ENCODE measurements around the gene DTWD2.
"Not testable (repeated sequence)": the region's sequence is repeated elsewhere in the genome, so short reads cannot be mapped to it uniquely, and the experiment has no call there.

Gene DTWD2

DNA sequence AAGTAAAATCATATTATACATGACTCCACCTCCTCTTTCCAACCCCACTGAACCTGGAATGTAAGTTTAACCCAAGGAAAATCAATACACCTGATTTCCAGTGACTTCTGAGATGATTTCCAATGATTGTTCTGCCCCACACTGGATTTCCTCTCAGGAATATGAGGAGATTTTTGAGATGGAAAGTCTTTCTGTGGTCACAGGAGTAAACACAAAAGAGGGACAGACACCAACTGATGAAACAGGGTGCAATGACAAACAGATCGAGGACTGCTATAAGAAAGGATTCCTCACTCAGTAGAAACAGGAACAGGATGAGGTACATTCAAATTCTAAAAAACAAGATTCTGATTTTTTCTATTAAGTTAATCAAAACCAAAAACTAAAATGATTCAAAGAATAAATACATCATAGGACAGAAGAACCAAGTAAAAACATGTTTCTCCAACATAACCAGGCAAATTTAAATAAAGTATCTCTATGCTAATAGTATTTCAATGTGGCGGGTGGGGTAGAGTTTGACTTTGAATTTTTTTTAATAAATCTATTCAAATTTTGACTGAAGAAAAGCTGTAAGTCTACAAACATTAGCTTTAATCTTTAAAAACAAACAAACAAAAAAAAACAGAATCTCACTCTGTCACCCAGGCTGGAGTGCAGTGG, 42.1 kb downstream of the DTWD2 start:
- DNase-seq: no peak

DNA sequence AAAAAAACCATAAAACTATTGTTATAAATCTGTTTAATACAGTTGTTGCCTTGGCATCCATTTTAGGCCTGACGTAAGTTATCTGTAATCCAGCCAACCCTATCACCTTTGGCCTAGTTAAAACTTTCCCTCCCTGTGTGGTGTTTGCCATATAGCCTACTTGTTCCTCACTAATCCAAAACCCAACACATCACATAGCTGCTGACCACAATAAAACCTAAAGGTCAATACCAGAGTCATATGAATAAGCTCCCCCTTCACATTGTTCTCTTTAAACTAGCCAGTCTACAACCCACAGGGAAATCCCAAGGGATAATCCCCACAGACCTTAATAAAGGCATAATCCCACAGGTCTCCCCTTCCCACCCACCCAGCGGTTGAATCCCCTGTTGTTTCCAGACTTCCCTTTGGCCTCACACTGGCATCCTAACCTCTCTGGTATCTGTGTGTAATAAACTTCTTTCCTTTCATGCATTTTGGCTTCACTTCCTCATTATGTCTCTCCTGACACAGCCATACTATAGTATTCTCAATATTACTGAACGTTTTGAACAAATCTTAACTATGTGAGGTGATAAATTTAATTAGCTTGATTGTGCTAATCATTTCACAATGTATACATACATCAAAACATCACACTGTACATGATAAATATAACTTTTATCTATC, 50.8 kb downstream of the DTWD2 start:
- DNase-seq: no peak

DNA sequence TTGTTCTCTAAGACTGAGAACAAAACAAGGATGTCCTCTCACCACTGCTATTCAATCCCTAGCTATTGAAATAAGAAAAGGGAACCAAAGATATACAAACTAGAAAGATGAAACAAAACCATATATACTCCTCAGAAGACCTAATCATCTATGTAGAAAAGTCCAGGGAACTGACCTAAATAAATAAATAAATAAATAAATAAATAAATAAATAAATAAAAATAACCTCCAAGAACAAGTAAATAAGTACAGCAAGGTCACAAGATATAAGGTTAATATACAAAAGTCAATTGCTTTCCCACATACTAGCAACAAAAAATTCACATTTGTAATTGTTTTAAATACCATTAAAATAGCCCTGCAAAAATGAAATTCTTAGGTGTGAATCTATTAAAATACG, 54.6 kb downstream of the DTWD2 start:
- no peak for DNase-seq

DNA sequence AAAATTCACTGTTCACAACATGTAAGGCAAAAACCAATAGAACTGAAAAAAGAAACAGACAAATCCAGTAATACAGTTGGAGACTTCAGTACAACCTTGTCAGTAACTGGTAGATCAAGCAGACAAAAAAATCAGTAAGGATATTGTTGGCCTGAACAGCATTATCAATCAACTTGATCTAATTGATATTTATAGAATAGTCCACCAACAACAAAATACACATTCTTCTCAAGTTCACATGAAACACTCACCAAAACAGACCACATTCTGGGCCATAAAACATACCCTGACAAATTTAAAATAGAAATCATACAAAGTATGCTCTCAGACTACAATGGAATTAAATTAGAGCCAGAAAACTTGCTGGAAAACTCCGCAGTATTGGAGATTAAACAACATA, 56.8 kb downstream of the DTWD2 start:
- DNase-seq: no peak

DNA sequence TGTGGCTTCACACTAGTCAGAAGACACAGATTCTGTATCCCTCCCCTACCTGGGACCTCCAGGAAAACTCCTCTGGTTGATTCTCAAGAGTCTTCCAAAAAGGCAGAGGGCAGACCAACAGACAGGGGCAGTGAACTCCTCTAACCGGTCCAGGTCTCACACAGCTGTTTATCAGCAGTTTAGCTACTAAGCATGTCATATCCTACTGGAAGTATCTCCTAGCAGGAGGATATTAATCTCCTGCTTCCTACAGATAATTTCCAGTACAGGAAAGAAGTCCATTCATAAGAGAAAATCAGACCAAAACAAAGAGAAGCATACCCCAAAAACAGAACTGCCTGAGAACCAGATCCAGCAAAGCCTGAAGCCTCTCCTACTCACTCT, 64.3 kb downstream of the DTWD2 start:
- DNase-seq: no peak

DNA sequence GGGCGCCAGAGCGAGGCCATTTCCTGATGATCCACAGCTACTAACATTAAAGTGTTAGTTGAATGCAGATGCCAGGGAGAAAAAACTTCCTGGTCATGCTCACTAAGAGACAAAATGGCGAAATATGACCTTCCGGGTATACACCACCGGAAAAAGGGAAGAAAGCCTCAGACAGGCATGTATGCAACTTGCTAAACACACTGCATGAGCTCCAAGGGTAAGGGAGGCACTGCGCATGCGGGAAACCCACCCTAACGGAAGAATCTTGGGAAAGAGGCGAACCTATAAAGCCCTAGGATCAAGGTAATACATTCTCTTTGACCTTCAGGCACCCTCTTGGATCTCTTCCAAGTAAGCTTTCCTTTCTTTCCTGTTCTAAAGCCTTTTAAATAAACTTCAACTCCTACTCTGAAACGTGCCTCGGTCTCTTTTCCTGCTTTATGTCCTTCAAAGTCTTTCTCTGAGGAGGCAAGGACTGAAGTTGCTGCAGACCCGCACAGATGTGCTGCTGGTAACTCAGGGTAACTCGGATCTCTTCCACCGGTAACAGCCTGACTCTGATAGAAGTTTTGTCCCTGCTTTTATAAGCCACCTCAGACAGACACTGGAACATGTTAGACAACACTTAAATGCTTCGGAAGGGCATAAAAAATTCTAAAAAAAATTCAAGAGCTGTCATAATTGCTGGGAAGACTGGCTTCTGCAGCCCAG, 64.9 kb downstream of the DTWD2 start:
- no peak for DNase-seq

DNA sequence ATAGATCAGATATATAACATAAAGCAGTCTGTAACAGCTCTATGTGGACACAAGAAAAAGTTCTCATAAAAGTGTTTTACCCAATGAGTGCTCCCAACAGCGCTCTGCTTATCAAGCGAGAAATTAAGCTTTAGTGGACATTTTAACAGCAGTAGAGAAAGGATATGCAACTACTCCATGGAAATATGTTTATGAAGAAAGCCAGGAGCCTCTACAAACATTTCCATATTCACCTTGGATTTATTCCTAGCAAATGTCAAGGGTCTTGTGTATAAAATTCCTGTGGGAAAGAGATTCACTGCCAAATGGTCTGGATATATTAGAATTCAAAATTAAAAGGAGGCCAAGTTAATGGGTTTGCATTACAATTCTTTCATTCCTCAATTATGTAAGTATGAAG, 66.5 kb downstream of the DTWD2 start:
- DNase-seq: no peak

DNA sequence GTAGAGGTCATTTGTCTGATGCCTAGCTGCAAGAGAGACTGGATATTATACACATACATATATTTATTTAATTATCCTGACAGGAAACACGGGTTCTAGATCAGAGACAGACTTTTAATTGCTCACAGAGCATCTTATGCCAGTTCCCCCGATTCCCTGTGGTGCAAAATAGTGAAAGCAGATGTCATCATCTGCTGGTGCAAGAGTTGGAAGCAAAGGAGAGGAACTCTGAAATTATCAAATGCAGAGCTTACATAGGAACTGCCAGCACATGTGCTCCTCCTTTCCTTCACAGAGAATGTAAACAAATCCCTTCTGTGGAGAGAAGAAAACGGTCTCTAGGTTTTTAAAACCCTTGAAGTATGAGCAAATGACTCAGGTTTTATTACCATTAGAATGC, 69.3 kb downstream of the DTWD2 start:
- DNase-seq: no peak

DNA sequence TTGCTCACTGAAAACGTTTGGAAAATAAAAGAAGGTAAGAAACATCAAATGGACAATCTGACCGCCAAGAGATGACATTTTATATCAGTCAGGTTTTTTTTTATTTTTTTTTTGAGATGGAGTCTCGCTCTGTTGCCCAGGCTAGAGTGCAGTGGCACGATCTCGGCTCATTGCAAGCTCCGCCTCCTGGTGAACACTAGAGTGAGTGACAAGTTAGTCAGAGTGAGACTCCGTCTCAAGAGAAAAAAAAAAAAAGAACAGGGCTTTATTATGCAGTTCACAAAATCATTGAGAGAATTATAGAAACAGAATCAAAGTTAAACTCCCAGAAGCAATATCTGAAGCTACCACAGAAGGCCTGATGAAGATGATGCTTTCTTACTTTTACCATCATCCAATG, 70.1 kb downstream of the DTWD2 start:
- no peak for DNase-seq

DNA sequence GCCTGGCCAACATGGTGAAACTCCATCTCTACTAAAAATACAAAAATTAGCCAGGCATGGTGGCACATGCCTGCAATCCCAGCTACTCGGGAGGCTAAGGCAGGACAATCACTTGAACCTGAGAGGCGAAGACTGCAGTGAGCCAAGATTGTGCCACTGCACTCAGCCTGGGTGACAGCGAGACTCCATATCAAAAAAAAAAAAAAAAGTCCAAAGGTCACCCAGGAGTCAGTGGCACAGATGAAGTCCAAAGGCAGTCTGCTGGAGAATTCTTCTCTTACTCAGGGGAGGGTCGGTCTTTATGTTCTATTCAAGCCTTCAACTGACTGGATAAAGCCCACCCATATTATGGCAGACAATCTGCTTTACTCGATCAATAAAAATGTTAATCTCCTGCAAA, 80.8 kb downstream of the DTWD2 start:
- not testable (repeated sequence) for DNase-seq

DNA sequence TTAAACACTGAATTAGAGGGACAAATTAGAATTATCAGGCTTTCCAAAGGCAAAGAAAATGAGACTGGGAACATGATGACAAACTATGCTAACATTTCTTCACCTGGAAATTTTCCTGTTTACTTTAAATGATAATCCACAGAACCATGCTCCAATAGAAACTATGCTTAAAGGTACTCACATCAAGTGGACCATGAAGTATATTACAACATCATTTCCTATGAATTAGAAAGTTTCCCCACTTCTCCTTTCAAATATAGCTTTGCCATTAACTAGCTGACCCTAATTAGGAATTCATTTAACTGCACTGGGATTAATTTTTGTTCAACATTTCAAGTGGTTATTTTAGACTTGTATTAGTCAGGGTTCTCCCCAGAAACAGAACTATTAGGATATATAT, 81.4 kb downstream of the DTWD2 start:
- DNase-seq: no peak

DNA sequence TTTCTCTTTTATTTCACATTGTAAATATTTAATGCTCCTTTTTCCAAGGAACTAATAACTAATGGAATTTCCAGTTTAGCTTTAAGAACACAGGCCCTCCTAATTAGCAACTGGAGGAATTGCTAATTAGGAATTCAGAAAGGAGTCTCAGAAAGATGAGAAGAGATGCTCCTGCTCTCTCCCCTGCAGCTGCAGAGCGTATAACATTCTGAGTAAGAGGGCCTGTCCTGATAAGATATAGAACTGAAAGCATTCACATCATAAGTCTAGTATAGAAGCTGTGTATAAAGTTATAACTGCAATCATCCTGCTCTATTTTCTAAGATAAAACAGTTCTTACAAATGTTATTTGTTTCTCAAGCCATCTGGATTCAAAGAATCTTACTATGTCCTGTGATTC, 83.2 kb downstream of the DTWD2 start:
- no peak for DNase-seq

DNA sequence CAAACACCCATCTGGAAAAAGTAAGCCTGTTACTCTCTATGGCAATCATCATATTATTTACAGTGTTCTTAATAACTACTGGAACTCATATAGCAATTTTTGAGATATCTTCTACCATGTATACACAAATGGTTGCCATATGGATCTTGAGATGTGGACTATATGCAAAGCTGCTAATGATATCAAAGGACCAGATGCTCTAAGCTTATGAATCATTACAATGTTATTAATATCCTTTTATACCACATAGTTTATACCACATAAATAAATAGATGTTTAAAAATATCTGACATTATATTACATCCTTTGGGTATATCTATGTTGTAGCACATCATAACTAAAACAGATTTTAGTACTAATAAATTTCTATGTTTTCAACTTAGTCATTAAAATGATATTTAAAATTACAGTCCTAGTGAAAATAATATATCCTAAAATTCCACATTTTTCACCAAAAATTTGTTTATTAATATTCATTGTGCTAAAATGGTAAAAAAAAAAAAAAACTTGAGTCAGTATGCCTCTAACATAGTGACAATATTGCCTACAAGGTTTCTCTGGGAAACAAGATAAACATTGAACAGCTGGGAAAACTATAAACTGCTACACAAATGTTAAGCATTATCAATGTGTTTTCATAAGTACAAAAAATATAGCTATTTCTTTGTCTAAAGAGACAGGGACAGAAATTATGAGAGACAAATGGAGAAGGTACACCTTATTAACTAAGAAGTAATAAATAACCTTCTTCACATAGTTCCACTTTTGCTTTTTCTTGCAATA, 85.5 kb downstream of the DTWD2 start:
- DNase-seq: no peak

DNA sequence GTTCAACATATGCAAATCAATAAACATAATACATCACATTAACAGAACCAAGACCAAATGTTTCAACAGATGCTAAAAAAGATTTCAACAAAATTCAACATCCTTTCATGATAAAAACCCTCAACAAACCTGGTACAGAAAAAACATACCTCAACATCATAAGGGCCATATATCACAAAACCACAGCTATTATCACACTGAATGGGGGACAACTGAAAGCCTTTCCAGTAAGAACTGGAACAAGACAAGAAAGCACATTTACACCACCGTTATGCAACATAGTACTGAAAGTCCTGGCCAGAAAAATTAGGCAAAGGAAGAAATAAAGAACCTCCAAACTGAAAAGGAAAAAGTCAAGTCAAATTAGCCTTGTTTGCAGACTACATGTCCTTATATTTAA, 93.6 kb downstream of the DTWD2 start:
- DNase-seq: no peak

DNA sequence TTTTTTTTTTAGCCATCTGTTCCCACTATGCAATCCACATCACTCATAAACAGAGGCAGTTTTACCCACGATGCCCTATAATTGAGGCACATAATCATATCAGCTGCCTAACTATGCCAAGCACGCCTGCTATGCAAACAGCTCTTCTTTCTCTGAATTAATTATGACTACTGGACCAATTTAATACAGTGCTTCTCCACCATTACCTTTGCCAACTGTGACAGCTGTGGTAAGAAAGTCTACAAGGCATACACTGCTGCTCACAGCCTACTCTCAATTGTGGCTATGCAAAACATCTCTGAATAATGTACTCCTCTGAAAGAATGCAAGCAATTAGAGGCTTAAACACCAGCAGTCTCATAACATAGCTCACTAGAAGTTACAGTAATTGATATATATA, 97.1 kb downstream of the DTWD2 start:
- no peak for DNase-seq

DNA sequence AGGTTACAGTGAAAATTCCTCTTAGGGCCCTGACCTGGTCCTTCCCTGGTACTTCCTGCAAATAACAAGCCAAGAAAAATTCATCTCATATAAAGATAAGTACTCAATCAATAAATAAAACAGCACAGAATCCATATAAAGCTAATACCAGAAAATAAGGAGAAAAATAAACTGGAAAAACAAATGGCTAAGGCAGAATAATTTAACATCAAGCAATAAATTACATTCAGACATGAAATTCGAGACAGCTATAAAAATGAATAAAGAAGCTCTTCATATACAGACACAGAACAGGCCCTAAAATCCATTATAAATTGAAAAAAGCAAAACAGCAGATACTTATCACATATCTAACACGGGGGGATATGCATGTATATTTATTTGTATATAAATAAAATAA, 99.2 kb downstream of the DTWD2 start:
- DNase-seq: no peak

DNA sequence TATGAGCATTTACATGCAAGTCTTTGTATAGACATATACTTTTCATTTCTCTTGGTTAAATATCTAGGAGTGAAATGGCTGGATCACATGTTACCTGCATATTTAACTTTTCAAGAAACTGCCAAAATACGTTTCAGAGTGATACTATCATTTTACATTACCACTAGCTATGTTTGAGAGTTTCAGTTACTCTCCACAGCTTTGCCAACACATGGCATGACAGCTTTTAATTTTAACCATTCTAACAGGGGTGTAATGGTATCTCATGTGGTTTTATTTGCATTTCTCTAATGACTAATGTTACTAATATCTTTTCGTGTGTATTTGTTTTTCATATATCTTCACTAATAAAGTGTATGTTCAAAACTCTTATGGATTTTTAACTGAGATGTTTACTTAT, 99.8 kb downstream of the DTWD2 start:
- no peak for DNase-seq

DNA sequence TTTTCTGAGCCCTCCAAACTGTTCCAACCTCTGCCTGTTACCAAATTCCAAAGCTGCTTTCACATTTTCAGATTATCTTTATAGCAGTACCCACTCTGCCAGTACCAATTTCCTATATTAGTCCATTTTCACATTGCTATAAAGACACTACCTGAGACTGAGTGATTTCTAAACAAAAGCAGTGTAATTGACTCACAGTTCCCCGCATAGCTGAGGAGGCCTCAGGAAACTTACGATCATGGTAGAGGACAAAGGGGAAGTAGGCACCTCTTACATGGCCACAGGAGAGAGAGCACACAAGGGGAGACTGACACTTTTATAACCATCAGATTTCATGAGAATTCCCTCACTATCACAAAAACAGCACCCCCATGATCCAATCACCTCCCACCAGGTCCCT, 105.0 kb downstream of the DTWD2 start:
- DNase-seq: no peak

DNA sequence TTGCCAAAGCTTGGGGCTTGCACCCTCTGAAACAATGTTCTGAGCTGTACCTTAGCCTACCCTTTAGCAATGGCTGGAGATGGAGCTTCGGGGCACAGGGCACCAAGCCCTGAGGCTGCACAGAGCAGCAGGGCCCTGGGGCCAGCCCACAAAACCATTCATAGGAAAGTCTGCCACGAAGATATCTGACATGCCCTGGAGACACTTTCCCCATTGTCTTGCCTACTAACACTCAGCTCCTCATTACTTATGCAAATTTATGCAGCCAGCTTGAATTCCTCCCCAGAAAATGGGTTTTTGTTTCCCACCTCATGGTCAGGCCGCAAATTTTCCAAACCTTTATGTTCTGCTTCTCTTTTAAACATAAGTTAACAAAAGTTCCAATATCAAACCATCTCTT, 105.7 kb downstream of the DTWD2 start:
- DNase-seq: no peak

DNA sequence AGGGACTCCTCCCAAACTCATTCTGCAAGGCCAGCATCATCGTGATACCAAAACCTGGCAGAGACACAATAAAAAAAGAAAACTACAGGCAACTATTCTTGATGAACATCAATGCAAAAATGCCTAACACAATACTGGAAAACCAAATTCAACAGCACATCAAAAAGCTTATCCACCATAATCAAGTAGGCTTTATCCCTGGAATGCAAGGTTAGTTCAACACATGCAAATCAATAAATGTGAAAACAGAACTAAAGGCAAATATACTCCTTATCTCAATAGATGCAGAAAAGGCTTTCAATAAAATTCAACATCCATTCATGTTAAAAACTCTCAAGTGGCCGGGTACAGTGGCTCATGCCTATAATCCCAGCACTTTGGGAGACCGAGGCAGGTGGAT, 111.5 kb downstream of the DTWD2 start:
- not testable (repeated sequence) for DNase-seq

DNA sequence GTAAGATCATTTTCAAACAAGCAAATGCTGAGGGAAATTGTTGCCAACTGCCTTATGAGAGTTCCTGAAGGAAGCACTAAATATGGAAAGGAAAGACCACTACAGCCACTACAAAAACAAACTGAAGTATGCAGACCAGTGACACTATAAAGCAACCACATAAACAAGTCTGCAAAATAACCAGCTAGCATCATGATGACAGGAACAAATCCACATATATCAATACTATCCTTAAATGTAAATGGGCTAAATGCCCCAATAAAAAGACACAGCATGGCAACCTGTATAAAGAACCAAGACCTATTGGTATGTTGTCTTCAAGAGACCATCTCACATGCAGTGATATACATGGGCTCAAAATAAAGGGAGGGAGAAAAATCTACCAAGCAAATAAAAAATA, 113.2 kb downstream of the DTWD2 start:
- no peak for DNase-seq

DNA sequence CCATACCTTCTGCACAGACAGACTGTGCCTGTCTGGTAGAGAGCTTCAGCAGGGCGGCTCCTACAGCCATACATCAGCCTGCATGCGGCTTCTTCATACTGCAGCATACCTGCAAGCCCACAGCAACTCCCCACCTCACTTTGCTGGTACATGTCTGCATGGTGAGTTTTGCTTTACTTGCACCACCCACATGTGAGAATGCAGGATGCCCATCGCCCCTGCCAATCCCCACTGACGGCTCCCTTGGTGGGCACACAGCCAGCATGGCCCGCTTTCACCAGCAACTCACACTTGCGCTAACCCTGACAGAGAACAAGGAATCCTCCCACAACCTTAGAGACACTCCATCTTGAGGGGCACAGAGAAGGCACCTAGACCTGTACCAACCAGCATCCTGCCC, 114.9 kb downstream of the DTWD2 start:
- no peak for DNase-seq

DNA sequence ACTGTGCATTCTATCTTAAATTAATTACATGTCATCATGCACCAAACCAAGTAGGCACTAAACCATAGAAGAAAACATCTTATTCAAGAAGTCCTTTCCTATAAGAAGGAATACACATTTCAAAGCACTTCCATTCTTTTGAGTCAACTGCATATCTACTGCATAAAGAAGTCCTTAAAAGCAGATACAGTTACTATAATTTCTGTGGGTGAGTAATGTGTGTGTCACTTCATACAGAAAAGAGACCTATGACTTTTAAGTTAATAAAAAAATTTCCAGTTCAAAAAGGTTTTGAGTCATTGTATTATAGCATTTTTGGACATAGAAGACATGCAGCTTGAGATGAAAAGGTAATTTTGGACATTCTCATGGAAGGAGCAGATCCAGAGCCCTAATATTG, 125.0 kb downstream of the DTWD2 start:
- DNase-seq: no peak

DNA sequence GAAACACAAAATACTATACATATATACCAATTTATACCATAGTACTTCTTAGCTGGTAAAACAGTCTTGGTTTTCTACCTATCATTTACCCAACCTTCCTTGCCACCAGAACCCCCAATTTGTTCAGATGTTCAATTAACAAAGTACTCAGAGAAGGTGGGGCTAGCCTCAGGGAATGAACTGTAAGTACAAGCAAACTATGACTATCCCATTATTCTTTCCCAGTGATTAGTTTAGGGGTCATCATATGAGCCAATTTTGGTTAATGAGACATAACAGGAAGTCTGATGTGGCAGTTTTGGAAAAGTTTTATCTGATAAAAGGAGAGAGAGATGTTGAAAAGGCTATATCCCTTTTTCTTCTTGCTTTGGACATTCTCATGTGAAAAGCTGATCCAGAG, 125.8 kb downstream of the DTWD2 start:
- no peak for DNase-seq

Measured in NCI-H748 treated with DMSO at 0.1 percent for 48 hours (cell line).